NCI-H146 treated with DMSO at 0.1 percent for 48 hours (cell line): ENCODE measurements around the gene EPB41L4B.

ENCODE experiments used
- DNase-seq: peaks from one replicate; lab custom pipeline; 2025; ENCODE audit not compliant: unreplicated experiment; lab: John Stamatoyannopoulos, UW

Gene EPB41L4B

GRCh38 chr9:109321727-109322126 is 868 bp upstream of the EPB41L4B start:
- DNase-seq = no peak

GRCh38 chr9:109320331-109320741 is 523 bp downstream of the EPB41L4B start:
- no peak for DNase-seq

- no peak for DNase-seq
Measured at GRCh38 chr9:109319626-109320241, 1.1 kb downstream of the EPB41L4B start.

- DNase-seq = peak; percentile 22
Measured at GRCh38 chr9:109319017-109319625, 1.7 kb downstream of the EPB41L4B start.

- no peak for DNase-seq
Measured at GRCh38 chr9:109317979-109318741, 2.7 kb downstream of the EPB41L4B start.

- DNase-seq = no peak
Measured at GRCh38 chr9:109317311-109317978, 3.4 kb downstream of the EPB41L4B start.

GRCh38 chr9:109316207-109316640 is 4.6 kb downstream of the EPB41L4B start:
- peak; percentile 49 for DNase-seq

GRCh38 chr9:109315480-109316206 is 5.2 kb downstream of the EPB41L4B start:
- no peak for DNase-seq

GRCh38 chr9:109314011-109314531 is 6.8 kb downstream of the EPB41L4B start:
- no peak for DNase-seq

- DNase-seq = no peak
Measured at GRCh38 chr9:109313351-109313750, 7.5 kb downstream of the EPB41L4B start.

GRCh38 chr9:109312783-109313182 is 8.1 kb downstream of the EPB41L4B start:
- no peak for DNase-seq

GRCh38 chr9:109311731-109312130 is 9.1 kb downstream of the EPB41L4B start:
- no peak for DNase-seq

- DNase-seq = no peak
Measured at GRCh38 chr9:109311286-109311685, 9.6 kb downstream of the EPB41L4B start.

- DNase-seq = no peak
Measured at GRCh38 chr9:109310486-109310901, 10.4 kb downstream of the EPB41L4B start.

GRCh38 chr9:109309282-109309681 is 11.6 kb downstream of the EPB41L4B start:
- DNase-seq = no peak

GRCh38 chr9:109307380-109308240 is 13.2 kb downstream of the EPB41L4B start:
- DNase-seq = no peak

GRCh38 chr9:109305801-109306200 is 15.1 kb downstream of the EPB41L4B start:
- DNase-seq = no peak

GRCh38 chr9:109304347-109304746 is 16.5 kb downstream of the EPB41L4B start:
- DNase-seq = no peak

GRCh38 chr9:109303900-109304299 is 17.0 kb downstream of the EPB41L4B start:
- DNase-seq = no peak

- DNase-seq = no peak
Measured at GRCh38 chr9:109302606-109303005, 18.3 kb downstream of the EPB41L4B start.
